MM.1S (cell line): ENCODE data around the gene TIMM44.
A peak's percentile ranks its signal among the peaks of the same experiment; 100 is the strongest.

Experiments used
- DNase-seq: peaks from one replicate; pipeline ENCODE4 v3.0.0-alpha.2; 2015
- H2AFZ ChIP-seq: fragments of 300-600 bp; sonication (generic); 2 replicates; pipeline ENCODE4 v1.6.0; 2016; ENCODE audit warnings: antibody characterized with exemption, low read length
- H3F3A ChIP-seq: fragments of 300-600 bp; sonication (generic); 2 replicates; pipeline ENCODE4 v1.6.1; 2016; ENCODE audit warnings: mild to moderate bottlenecking, antibody characterized with exemption, low read length, moderate library complexity, mixed read lengths; ENCODE audit not compliant: insufficient read depth
- H3K27ac ChIP-seq: fragments of 300-600 bp; sonication (generic); 2 replicates; pipeline ENCODE4 v1.5.1; 2016; ENCODE audit warnings: mild to moderate bottlenecking, low read length
- H3K27me3 ChIP-seq: fragments of 300-600 bp; sonication (generic); replicated peaks from 2 replicates; pipeline ENCODE4 v1.6.0; 2016; ENCODE audit warnings: low read length; ENCODE audit not compliant: insufficient read depth
- H3K36me3 ChIP-seq: fragments of 300-600 bp; sonication (generic); replicated peaks from 2 replicates; pipeline ENCODE4 v1.6.1; 2016; ENCODE audit warnings: mild to moderate bottlenecking, low read length, mixed read lengths; ENCODE audit not compliant: insufficient read depth
- H3K4me1 ChIP-seq: fragments of 300-600 bp; sonication (generic); 2 replicates; pipeline ENCODE4 v1.6.1; 2016; ENCODE audit warnings: low read length, mixed read lengths
- H3K4me2 ChIP-seq: fragments of 300-600 bp; sonication (generic); 2 replicates; pipeline ENCODE4 v1.6.0; 2016; ENCODE audit warnings: low read depth, low read length
- H3K4me3 ChIP-seq: fragments of 300-600 bp; sonication (generic); 2 replicates; pipeline ENCODE4 v1.5.1; 2016; ENCODE audit warnings: low read length, mixed read lengths
- H3K79me2 ChIP-seq: fragments of 300-600 bp; sonication (generic); 2 replicates; pipeline ENCODE4 v1.6.1; 2016; ENCODE audit warnings: mixed run types, low read length, mixed read lengths
- H3K9ac ChIP-seq: fragments of 300-600 bp; sonication (generic); 2 replicates; pipeline ENCODE4 v1.6.1; 2016; ENCODE audit warnings: low read length, mixed read lengths
- H3K9me2 ChIP-seq: fragments of 300-600 bp; sonication (generic); replicated peaks from 2 replicates; pipeline ENCODE4 v1.6.1; 2016; ENCODE audit warnings: mild to moderate bottlenecking, low read length, mixed read lengths; ENCODE audit not compliant: insufficient read depth
- H3K9me3 ChIP-seq: fragments of 300-600 bp; sonication (generic); replicated peaks from 2 replicates; pipeline ENCODE4 v1.6.1; 2016; ENCODE audit warnings: mild to moderate bottlenecking, low read length, mixed read lengths; ENCODE audit not compliant: insufficient read depth
- H4K20me1 ChIP-seq: fragments of 300-600 bp; sonication (generic); 2 replicates; pipeline ENCODE4 v1.6.1; 2016; ENCODE audit warnings: mild to moderate bottlenecking, low read length, moderate library complexity, mixed read lengths; ENCODE audit not compliant: insufficient read depth
- EZH2 ChIP-seq: fragments of 300-600 bp; sonication (generic); optimal IDR thresholded peaks from 2 replicates; pipeline ENCODE3; 2017; ENCODE audit warnings: low read depth, mild to moderate bottlenecking, antibody characterized with exemption, low read length, mixed read lengths
- EZH2phosphoT487 ChIP-seq: fragments of 300-600 bp; sonication (generic); IDR thresholded peaks from 2 replicates; pipeline ENCODE4 v1.6.1; 2018; ENCODE audit warnings: antibody characterized with exemption, low read length
- TF ChIP-seq, protein P1 (sequence below): fragments of 300-600 bp; sonication (generic); IDR thresholded peaks from 2 replicates; pipeline ENCODE4 v1.5.1; 2016; ENCODE audit warnings: antibody characterized with exemption, low read length, mixed read lengths

The TIMM44 gene

DNA sequence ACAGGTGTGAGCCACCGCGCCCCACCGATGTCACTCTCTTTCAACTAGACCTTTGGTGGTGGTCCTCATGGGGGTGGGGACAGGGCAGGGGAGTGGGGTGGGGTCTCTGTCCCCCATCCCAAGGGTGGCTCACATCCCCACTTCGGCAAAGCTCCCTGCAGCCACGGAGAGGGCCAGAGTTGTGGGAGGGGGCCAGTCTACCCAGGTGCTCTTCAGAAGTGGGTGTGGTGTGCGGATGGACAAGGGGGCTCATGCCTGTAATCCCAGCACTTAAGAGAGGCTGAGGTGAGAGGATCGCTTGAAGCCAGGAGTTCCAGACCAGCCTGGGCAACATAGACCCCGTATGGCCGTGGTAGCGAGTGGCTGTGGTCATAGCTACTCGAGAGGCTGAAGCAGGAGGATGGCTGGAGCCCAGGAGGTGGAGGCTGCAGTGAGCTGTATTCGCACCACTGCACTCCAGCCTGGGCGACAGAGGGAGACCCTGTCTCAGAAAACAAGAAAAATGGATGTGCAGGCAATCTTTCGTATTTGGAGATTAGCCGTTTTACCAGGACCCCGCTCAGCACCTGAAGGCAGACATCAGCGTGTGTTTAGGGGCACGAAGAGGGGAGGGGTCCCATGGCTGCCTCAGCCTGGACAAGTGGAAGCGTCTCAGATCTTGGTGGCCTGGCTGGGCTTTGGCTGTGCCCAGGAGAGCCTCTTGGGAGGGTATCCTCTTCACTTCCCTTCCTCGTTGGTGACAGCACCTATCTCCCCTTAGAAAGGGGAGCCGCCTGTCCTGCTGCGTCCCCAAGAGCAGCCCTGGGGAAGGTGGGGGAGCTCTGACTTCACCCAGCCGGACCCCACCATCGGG, 28.0 kb downstream of the TIMM44 start:
- no peaks in the 10 kb centered on the region for H3K79me2 ChIP-seq
- no peak for DNase-seq
- peaks cover 18% of the 10 kb centered on the region for H3F3A ChIP-seq
- no peak for TF ChIP-seq EZH2
- no peak for TF ChIP-seq EZH2phosphoT487
- TF ChIP-seq, protein P1, sequence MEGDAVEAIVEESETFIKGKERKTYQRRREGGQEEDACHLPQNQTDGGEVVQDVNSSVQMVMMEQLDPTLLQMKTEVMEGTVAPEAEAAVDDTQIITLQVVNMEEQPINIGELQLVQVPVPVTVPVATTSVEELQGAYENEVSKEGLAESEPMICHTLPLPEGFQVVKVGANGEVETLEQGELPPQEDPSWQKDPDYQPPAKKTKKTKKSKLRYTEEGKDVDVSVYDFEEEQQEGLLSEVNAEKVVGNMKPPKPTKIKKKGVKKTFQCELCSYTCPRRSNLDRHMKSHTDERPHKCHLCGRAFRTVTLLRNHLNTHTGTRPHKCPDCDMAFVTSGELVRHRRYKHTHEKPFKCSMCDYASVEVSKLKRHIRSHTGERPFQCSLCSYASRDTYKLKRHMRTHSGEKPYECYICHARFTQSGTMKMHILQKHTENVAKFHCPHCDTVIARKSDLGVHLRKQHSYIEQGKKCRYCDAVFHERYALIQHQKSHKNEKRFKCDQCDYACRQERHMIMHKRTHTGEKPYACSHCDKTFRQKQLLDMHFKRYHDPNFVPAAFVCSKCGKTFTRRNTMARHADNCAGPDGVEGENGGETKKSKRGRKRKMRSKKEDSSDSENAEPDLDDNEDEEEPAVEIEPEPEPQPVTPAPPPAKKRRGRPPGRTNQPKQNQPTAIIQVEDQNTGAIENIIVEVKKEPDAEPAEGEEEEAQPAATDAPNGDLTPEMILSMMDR = no peak
- no peaks in the 10 kb centered on the region; the same call in 1 of the 2 replicates for H3K36me3 ChIP-seq
- peaks cover 30% of the 10 kb centered on the region for H3K27me3 ChIP-seq
- H3K4me3 ChIP-seq = peak overlapping the region; percentile 53
- no peak overlapping the region for H2AFZ ChIP-seq
- H3K9me2 ChIP-seq = no peaks in the 10 kb centered on the region
- H3K9me3 ChIP-seq = no peaks in the 10 kb centered on the region
- H4K20me1 ChIP-seq = 0 out of 2 replicates have a peak, but pooled peaks cover 3% of the 10 kb centered on the region
- peaks cover 10% of the 10 kb centered on the region; the same call in 1 of the 2 replicates for H3K4me1 ChIP-seq
- H3K9ac ChIP-seq = no peak overlapping the region
- H3K4me2 ChIP-seq = peak overlapping the region; percentile 96
- H3K27ac ChIP-seq = no peak overlapping the region

DNA sequence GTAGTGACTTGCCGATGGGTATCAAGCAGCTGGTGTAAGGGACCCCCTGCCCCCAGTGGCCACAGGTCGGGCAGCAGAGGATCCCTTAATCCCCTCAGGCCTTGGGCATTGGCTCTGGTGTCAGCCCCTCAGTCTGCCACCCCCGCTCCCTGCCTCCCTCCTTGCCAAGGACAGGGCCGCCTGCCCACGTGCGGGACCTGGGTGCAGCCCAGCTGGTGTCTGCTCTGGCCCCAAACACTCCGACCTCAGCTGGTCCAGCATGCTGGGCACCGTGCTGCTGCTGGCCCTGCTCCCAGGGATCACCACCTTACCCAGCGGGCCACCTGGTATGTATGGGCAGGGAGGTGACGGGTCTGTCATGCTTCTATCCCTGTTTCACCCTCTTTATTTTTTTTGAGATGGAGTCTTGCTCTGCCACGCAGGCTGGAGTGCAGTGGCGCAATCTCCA, 28.8 kb downstream of the TIMM44 start, which contains the start of gene TGFBR3L:
TGFBR3L (plus strand) TSS at position 233 of the 448 bp plus-strand sequence.
- Histone ChIP-seq H3K4me3 (no peak within 1 kb of the TSS), H3K9me2 (no peaks in the 10 kb centered on the region), H2AFZ (no peak within 1 kb of the TSS), H3K79me2 (no peaks in the 10 kb centered on the region), H3K9ac (no peak within 1 kb of the TSS), H3K27ac (no peak within 1 kb of the TSS), H3F3A (peaks cover 14% of the 10 kb centered on the region), H3K9me3 (no peaks in the 10 kb centered on the region), H3K27me3 (peaks cover 30% of the 10 kb centered on the region), H4K20me1 (0 out of 2 replicates have a peak, but pooled peaks cover 6% of the 10 kb centered on the region), H3K36me3 (no peaks in the 10 kb centered on the region; the same call in 1 of the 2 replicates), H3K4me2 (no peak within 1 kb of the TSS), H3K4me1 (peaks cover 10% of the 10 kb centered on the region; the same call in 1 of the 2 replicates)
- TF ChIP-seq EZH2 (no peak), EZH2phosphoT487 (no peak)
- TF ChIP-seq, protein P1 = no peak
- no peak for DNase-seq

DNA sequence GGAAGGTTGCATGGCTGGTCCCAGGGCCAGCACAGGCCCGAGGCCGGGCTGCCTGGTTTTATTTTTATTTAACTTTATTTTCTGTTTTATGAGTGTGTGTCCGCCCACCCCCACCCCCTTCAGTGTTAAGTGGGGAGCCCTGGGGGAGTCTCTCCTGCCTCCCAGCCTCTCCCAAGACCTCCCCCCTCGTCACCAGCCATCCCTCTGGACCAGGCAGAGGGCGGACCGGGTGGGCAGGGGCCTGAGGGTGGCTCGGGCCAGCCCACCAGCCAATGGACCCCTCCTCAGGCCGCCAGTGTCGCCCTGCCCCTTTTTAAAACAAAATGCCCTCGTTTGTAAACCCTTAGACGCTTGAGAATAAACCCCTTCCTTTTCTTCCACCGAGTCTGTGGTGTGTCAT, 29.4 kb downstream of the TIMM44 start:
- Histone ChIP-seq H3F3A (peaks cover 10% of the 10 kb centered on the region; the same call in 1 of the 2 replicates), H2AFZ (no peak overlapping the region), H3K36me3 (no peaks in the 10 kb centered on the region; the same call in 1 of the 2 replicates), H3K4me2 (no peak overlapping the region), H3K9me2 (no peaks in the 10 kb centered on the region), H3K9me3 (no peaks in the 10 kb centered on the region), H3K4me3 (no peak overlapping the region), H3K4me1 (peaks cover 10% of the 10 kb centered on the region; the same call in 1 of the 2 replicates), H3K79me2 (peaks cover 4% of the 10 kb centered on the region), H4K20me1 (0 out of 2 replicates have a peak, but pooled peaks cover 6% of the 10 kb centered on the region), H3K27ac (no peak overlapping the region), H3K27me3 (peaks cover 30% of the 10 kb centered on the region), H3K9ac (no peak overlapping the region)
- DNase-seq = no peak
- TF ChIP-seq, protein P1 = no peak
